Thoracic aorta (tissue), 2 donors: ENCODE results near the gene LRCH3. TPM values are rescaled to one million over a fixed set of nuclear protein-coding genes. Genes with fewer than 3 reads are reported as not detected.

Experiments
- ATAC-seq: fragments of 150-250 bp; one replicate; pipeline ENCODE4 v1.8.0; 2017; ENCODE audit warnings: low read depth; ENCODE audit not compliant: insufficient number of reproducible peaks, low FRiP score
- DNase-seq: peaks from one replicate; pipeline ENCODE4 v3.0.0-alpha.2; 2020; ENCODE audit warnings: low spot score
- H3K27ac ChIP-seq, 2 donors: fragments of 200-600 bp; sonication (generic); 1 replicate in 1 of 2; 2 replicates in 1 of 2; pipeline ENCODE4 v1.5.1; 2016; ENCODE audit warnings: mild to moderate bottlenecking in 2 of 2, moderate library complexity in 2 of 2
- H3K27me3 ChIP-seq: fragments of 200-600 bp; sonication (generic); replicated peaks from 2 replicates; pipeline ENCODE4 v1.6.0; 2016; ENCODE audit warnings: mild to moderate bottlenecking; ENCODE audit not compliant: insufficient read depth
- H3K36me3 ChIP-seq: fragments of 200-600 bp; sonication (generic); one replicate; pipeline ENCODE4 v1.5.1; 2016
- H3K4me1 ChIP-seq, 2 donors: fragments of 200-600 bp; sonication (generic); 1 replicate in 1 of 2; 2 replicates in 1 of 2; pipeline versions ENCODE4 v1.5.1 to v1.6.0; 2016; ENCODE audit warnings: low read depth in 2 of 2, mild to moderate bottlenecking in 1 of 2; ENCODE audit not compliant: control insufficient read depth in 1 of 2
- H3K4me3 ChIP-seq: fragments of 200-600 bp; sonication (generic); 2 replicates; pipeline ENCODE4 v1.5.1; 2016; ENCODE audit warnings: mild to moderate bottlenecking
- H3K9me3 ChIP-seq: fragments of 200-600 bp; sonication (generic); 2 replicates; pipeline ENCODE4 v1.5.1; 2016
- total RNA-seq, 2 donors: library from RNA; depleted of rRNA; stranded (reverse); fragments of >200 nt; gene quantifications; one replicate each; pipeline versions ENCODE4 v1.1.0 to v1.2.3, GENCODE V29; 2016
- TF ChIP-seq, protein P1 (sequence below): fragments of 200-600 bp; sonication (generic); IDR thresholded peaks from one replicate; pipeline ENCODE4 v1.5.1; 2019; ENCODE audit warnings: antibody characterized with exemption

The LRCH3 gene
- total RNA-seq, 2 donors from 2014 or later, result 66.7 to 87.6 TPM

DNA sequence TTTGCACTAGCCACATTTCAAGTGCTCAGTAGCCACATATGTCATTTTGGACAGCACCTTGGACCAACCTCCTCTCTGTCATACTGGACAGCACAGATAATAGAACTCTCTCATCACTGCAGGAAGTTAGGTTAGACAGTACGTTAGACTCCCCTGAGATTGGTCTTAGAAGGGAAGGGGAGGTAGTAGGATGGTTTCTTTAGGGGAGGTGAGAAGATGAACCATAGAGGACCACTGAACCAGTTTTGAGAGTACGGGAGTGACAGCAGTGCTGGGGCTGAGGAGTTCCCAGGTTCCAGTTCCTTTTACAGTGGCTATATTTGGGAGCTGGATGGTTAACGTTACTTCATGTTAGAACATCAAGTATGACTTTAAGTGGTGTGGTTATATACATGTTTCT is 7.8 kb downstream of the LRCH3 start:
- DNase-seq, result no peak
- Histone ChIP-seq H3K27ac (peak overlapping the region; percentile 45 to 50), H3K9me3 (no peaks in the 10 kb centered on the region), H3K27me3 (no peaks in the 10 kb centered on the region), H3K36me3 (no peaks in the 10 kb centered on the region), H3K4me1 (peaks cover 21 to 70% of the 10 kb centered on the region in 2 donors), H3K4me3 (peak overlapping the region; percentile 58)
- ATAC-seq, result no peak
- TF ChIP-seq, protein P1, sequence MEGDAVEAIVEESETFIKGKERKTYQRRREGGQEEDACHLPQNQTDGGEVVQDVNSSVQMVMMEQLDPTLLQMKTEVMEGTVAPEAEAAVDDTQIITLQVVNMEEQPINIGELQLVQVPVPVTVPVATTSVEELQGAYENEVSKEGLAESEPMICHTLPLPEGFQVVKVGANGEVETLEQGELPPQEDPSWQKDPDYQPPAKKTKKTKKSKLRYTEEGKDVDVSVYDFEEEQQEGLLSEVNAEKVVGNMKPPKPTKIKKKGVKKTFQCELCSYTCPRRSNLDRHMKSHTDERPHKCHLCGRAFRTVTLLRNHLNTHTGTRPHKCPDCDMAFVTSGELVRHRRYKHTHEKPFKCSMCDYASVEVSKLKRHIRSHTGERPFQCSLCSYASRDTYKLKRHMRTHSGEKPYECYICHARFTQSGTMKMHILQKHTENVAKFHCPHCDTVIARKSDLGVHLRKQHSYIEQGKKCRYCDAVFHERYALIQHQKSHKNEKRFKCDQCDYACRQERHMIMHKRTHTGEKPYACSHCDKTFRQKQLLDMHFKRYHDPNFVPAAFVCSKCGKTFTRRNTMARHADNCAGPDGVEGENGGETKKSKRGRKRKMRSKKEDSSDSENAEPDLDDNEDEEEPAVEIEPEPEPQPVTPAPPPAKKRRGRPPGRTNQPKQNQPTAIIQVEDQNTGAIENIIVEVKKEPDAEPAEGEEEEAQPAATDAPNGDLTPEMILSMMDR, result no peak

GRCh38 chr3:197800379-197800778 is 9.3 kb downstream of the LRCH3 start:
- no peaks in the 10 kb centered on the region for H3K9me3 ChIP-seq
- no peaks in the 10 kb centered on the region for H3K27me3 ChIP-seq
- no peaks in the 10 kb centered on the region for H3K36me3 ChIP-seq
- TF ChIP-seq, protein P1, result no peak
- peak overlapping the region; percentile 45 to 48 for H3K27ac ChIP-seq
- DNase-seq (no peak), ATAC-seq (no peak)
- H3K4me1 ChIP-seq, result peaks cover 13 to 56% of the 10 kb centered on the region in 2 donors
- H3K4me3 ChIP-seq, result no peak overlapping the region

- ATAC-seq (no peak), DNase-seq (no peak)
- no peak overlapping the region for H3K4me3 ChIP-seq
- TF ChIP-seq, protein P1, result no peak
- no peaks in the 10 kb centered on the region for H3K36me3 ChIP-seq
- H3K9me3 ChIP-seq, result no peaks in the 10 kb centered on the region
- H3K27ac ChIP-seq, result peak overlapping the region in 1 of 2 donors; percentile 31
- H3K4me1 ChIP-seq, result peaks cover 13 to 51% of the 10 kb centered on the region in 2 donors
- H3K27me3 ChIP-seq, result no peaks in the 10 kb centered on the region
Measured at GRCh38 chr3:197801891-197802778, 11.1 kb downstream of the LRCH3 start.

DNA sequence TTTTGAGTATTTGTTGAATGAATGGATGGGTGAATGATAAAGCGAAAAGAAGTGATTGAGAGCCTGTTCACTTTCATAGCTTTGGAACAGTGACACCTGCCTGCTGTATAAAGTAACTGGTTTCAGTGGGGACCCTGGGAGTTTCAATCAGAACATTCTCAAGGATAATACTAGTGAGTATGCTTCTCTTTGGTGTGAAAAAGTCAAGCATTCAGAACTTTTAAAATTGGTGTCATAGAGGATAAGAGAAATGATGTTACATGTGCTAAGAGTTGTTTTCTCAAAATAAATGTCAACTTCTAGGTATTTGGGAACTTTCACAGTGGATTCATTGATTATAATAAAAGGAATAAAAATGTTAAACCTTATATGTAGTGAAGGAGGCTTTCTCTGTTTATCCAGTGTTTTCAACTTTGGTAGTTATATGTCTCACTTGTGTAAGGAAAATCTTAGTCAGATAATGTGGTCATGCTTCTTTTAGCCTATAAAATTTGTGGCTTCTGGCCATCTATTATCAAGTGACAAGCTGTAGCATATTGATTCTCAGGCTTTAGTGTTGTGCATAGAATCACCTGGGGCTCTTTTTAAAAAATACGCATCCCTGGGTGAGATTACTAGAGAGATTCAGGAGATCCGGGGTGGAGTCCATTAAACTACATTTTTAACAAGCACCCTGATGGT is 11.9 kb downstream of the LRCH3 start:
- H3K27me3 ChIP-seq, result no peaks in the 10 kb centered on the region
- H3K9me3 ChIP-seq, result no peaks in the 10 kb centered on the region
- no peak overlapping the region for H3K27ac ChIP-seq
- H3K4me1 ChIP-seq, result peaks cover 13 to 50% of the 10 kb centered on the region in 2 donors
- no peaks in the 10 kb centered on the region for H3K36me3 ChIP-seq
- ATAC-seq (no peak), DNase-seq (no peak)
- TF ChIP-seq, protein P1, result no peak
- H3K4me3 ChIP-seq, result no peak overlapping the region

GRCh38 chr3:197804511-197804910 is 13.5 kb downstream of the LRCH3 start:
- Histone ChIP-seq H3K36me3 (no peaks in the 10 kb centered on the region), H3K27ac (no peak overlapping the region), H3K27me3 (no peaks in the 10 kb centered on the region), H3K9me3 (no peaks in the 10 kb centered on the region), H3K4me1 (peaks cover 14 to 49% of the 10 kb centered on the region in 2 donors), H3K4me3 (no peak overlapping the region)
- DNase-seq (no peak), ATAC-seq (no peak)
- TF ChIP-seq, protein P1, result no peak
